RWPE2 (cell line): ENCODE data around the gene SLC12A8.

Source experiments
- ATAC-seq: fragments of 200-7000 bp; cut with Tn5 transposase; 3 replicates; pipeline ENCODE4 v1.9.1; 2021; ENCODE audit warnings: low read depth
- DNase-seq: peaks from one replicate; pipeline ENCODE4 v3.0.0-alpha.2; 2020; ENCODE audit warnings: low spot score
- H3K27ac ChIP-seq: fragments of 450-650 bp; 2 replicates; pipeline ENCODE4 v1.5.1; 2017; ENCODE audit warnings: mild to moderate bottlenecking; ENCODE audit not compliant: poor library complexity, severe bottlenecking
- H3K27me3 ChIP-seq: fragments of 250-450 bp; sonication (Bioruptor Pico); 2 replicates; pipeline ENCODE4 v1.5.1; 2021; ENCODE audit warnings: mild to moderate bottlenecking, moderate library complexity; ENCODE audit not compliant: insufficient read depth, poor library complexity, severe bottlenecking
- H3K36me3 ChIP-seq: fragments of 250-450 bp; sonication (Bioruptor Pico); 2 replicates; pipeline ENCODE4 v1.5.1; 2020; ENCODE audit warnings: low read depth, mild to moderate bottlenecking, moderate library complexity
- H3K4me1 ChIP-seq: fragments of 250-450 bp; sonication (Bioruptor Pico); 2 replicates; pipeline ENCODE4 v1.5.1; 2021; ENCODE audit warnings: mild to moderate bottlenecking, moderate library complexity; ENCODE audit not compliant: insufficient read depth, poor library complexity, severe bottlenecking
- H3K4me3 ChIP-seq: fragments of 250-450 bp; sonication (Bioruptor Pico); 2 replicates; pipeline ENCODE4 v1.5.1; 2021; ENCODE audit warnings: mild to moderate bottlenecking, moderate library complexity; ENCODE audit not compliant: severe bottlenecking
- H3K9me3 ChIP-seq: fragments of 250-450 bp; sonication (Bioruptor Pico); 2 replicates; pipeline ENCODE4 v1.5.1; 2021; ENCODE audit warnings: mild to moderate bottlenecking, moderate library complexity; ENCODE audit not compliant: severe bottlenecking
- CTCF ChIP-seq: fragments of 450-650 bp; IDR thresholded peaks from one replicate; pipeline ENCODE4 v1.5.1; 2017; ENCODE audit warnings: mild to moderate bottlenecking, moderate library complexity; ENCODE audit not compliant: poor library complexity, severe bottlenecking

The SLC12A8 gene

GRCh38 chr3:125175295-125176078, 37.1 kb downstream of the SLC12A8 start:
- no peak overlapping the region for H3K4me3 ChIP-seq
- H3K4me1 ChIP-seq: no peaks in the 10 kb centered on the region
- DNase-seq (no peak), ATAC-seq (no peak)
- H3K27ac ChIP-seq: no peak overlapping the region
- no peaks in the 10 kb centered on the region for H3K9me3 ChIP-seq
- TF ChIP-seq CTCF: no peak
- no peaks in the 10 kb centered on the region for H3K27me3 ChIP-seq
- H3K36me3 ChIP-seq: no peaks in the 10 kb centered on the region

GRCh38 chr3:125172346-125172745, 40.2 kb downstream of the SLC12A8 start:
- no peaks in the 10 kb centered on the region for H3K4me1 ChIP-seq
- DNase-seq (no peak), ATAC-seq (no peak)
- no peak overlapping the region for H3K4me3 ChIP-seq
- no peaks in the 10 kb centered on the region for H3K9me3 ChIP-seq
- no peaks in the 10 kb centered on the region for H3K27me3 ChIP-seq
- H3K36me3 ChIP-seq: no peaks in the 10 kb centered on the region
- no peak for TF ChIP-seq CTCF
- no peak overlapping the region for H3K27ac ChIP-seq

- peaks cover 5% of the 10 kb centered on the region for H3K4me1 ChIP-seq
- TF ChIP-seq CTCF: no peak
- no peak for ATAC-seq
- no peak for DNase-seq
- no peak overlapping the region for H3K27ac ChIP-seq
- no peaks in the 10 kb centered on the region for H3K9me3 ChIP-seq
- H3K4me3 ChIP-seq: no peak overlapping the region
- no peaks in the 10 kb centered on the region for H3K36me3 ChIP-seq
- H3K27me3 ChIP-seq: no peaks in the 10 kb centered on the region
Measured at GRCh38 chr3:125168711-125169393, 43.7 kb downstream of the SLC12A8 start.

GRCh38 chr3:125166599-125167136, 45.9 kb downstream of the SLC12A8 start:
- no peak for ATAC-seq
- no peaks in the 10 kb centered on the region for H3K36me3 ChIP-seq

More at GRCh38 chr3:125166599-125167136, 45.9 kb downstream of the SLC12A8 start:
- H3K9me3 ChIP-seq: no peaks in the 10 kb centered on the region
- TF ChIP-seq CTCF: no peak
- peaks cover 5% of the 10 kb centered on the region for H3K4me1 ChIP-seq
- no peak for DNase-seq
- H3K4me3 ChIP-seq: no peak overlapping the region
- H3K27me3 ChIP-seq: no peaks in the 10 kb centered on the region
- no peak overlapping the region for H3K27ac ChIP-seq
